Neuronal stem cell (in vitro differentiated cells): ENCODE results near the gene FRAS1.
"Not testable (repeated sequence)": the region's sequence is repeated elsewhere in the genome, so short reads cannot be mapped to it uniquely, and the experiment has no call there.

ENCODE experiments used
- DNase-seq: peaks from one replicate; pipeline ENCODE4 v3.0.0-alpha.2; 2013; ENCODE audit warnings: low spot score
- H2AFZ ChIP-seq: one replicate; pipeline ENCODE4 v1.6.1; 2013; ENCODE audit warnings: mild to moderate bottlenecking, low read length, inconsistent platforms
- H2AK5ac ChIP-seq: 2 replicates; pipeline ENCODE4 v1.6.1; 2013; ENCODE audit warnings: low read depth, mild to moderate bottlenecking, inconsistent platforms, low read length, moderate library complexity, mixed read lengths
- H2BK120ac ChIP-seq: 2 replicates; pipeline ENCODE4 v1.6.1; 2013; ENCODE audit warnings: low read depth, mild to moderate bottlenecking, inconsistent platforms, low read length, moderate library complexity, mixed read lengths
- H2BK12ac ChIP-seq: one replicate; pipeline ENCODE4 v1.6.1; 2013; ENCODE audit warnings: low read length, inconsistent platforms
- H2BK15ac ChIP-seq: 2 replicates; pipeline ENCODE4 v1.6.1; 2013; ENCODE audit warnings: mild to moderate bottlenecking, low read length, inconsistent platforms, mixed read lengths
- H2BK5ac ChIP-seq: one replicate; pipeline ENCODE4 v1.6.1; 2013; ENCODE audit warnings: inconsistent platforms, mild to moderate bottlenecking, low read length, moderate library complexity
- H3K14ac ChIP-seq: one replicate; pipeline ENCODE4 v1.6.1; 2013; ENCODE audit warnings: low read length, inconsistent platforms
- H3K18ac ChIP-seq: 2 replicates; pipeline ENCODE4 v1.6.1; 2013; ENCODE audit warnings: low read length, inconsistent platforms
- H3K23ac ChIP-seq: 2 replicates; pipeline ENCODE4 v1.6.1; 2013; ENCODE audit warnings: low read depth, mild to moderate bottlenecking, mixed read lengths, low read length, inconsistent platforms; ENCODE audit not compliant: poor library complexity
- H3K27ac ChIP-seq: replicated peaks from 3 replicates; pipeline ENCODE4 v1.5.1; 2013; ENCODE audit warnings: low read length, inconsistent platforms
- H3K27me3 ChIP-seq, 3 experiments: 2 replicates each; pipeline ENCODE4 v1.6.1; 2013; ENCODE audit warnings: low read length in 3 of 3, mild to moderate bottlenecking in 2 of 3, inconsistent platforms in 1 of 3, low read depth in 1 of 3, mixed read lengths in 1 of 3, moderate library complexity in 1 of 3; ENCODE audit not compliant: control insufficient read depth in 3 of 3, insufficient read depth in 3 of 3
- H3K36me3 ChIP-seq, 2 donors: replicated peaks in 1 of 2; 2 replicates each; pipeline ENCODE4 v1.6.1; 2013; ENCODE audit warnings: low read length in 2 of 2; ENCODE audit not compliant: control insufficient read depth in 2 of 2, insufficient read depth in 2 of 2
- H3K4ac ChIP-seq: 2 replicates; pipeline ENCODE4 v1.6.1; 2013; ENCODE audit warnings: inconsistent platforms, mild to moderate bottlenecking, low read length, moderate library complexity
- H3K4me1 ChIP-seq, 2 donors: 1 replicate in 1 of 2; 2 replicates in 1 of 2; pipeline ENCODE4 v1.6.1; 2013; ENCODE audit warnings: low read length in 2 of 2, low read depth in 1 of 2; ENCODE audit not compliant: control insufficient read depth in 2 of 2, insufficient read depth in 1 of 2
- H3K4me2 ChIP-seq: one replicate; pipeline ENCODE4 v1.6.1; 2013; ENCODE audit warnings: mild to moderate bottlenecking, low read length, inconsistent platforms; ENCODE audit not compliant: insufficient read depth, poor library complexity, severe bottlenecking
- H3K4me3 ChIP-seq, 2 donors: 2 replicates each; pipeline ENCODE4 v1.5.1; 2013; ENCODE audit warnings: low read length in 2 of 2, mild to moderate bottlenecking in 2 of 2, inconsistent platforms in 1 of 2, moderate library complexity in 1 of 2
- H3K79me1 ChIP-seq: one replicate; pipeline ENCODE4 v1.6.1; 2013; ENCODE audit warnings: low read depth, mild to moderate bottlenecking, inconsistent platforms, low read length, moderate library complexity
- H3K9ac ChIP-seq: one replicate; pipeline ENCODE4 v1.6.1; 2013; ENCODE audit warnings: mild to moderate bottlenecking, low read depth, low read length, inconsistent platforms; ENCODE audit not compliant: poor library complexity
- H3K9me3 ChIP-seq, 2 donors: replicated peaks in 1 of 2; 2 replicates each; pipeline versions ENCODE3 to v1.6.1; 2013; ENCODE audit warnings: low read length in 2 of 2, mild to moderate bottlenecking in 2 of 2, inconsistent platforms in 1 of 2, low read depth in 1 of 2, mixed read lengths in 1 of 2, moderate library complexity in 1 of 2; ENCODE audit not compliant: control insufficient read depth in 2 of 2, insufficient read depth in 1 of 2
- H4K8ac ChIP-seq: one replicate; pipeline ENCODE4 v1.6.1; 2013; ENCODE audit warnings: low read depth, mild to moderate bottlenecking, inconsistent platforms, low read length, moderate library complexity
- H4K91ac ChIP-seq: one replicate; pipeline ENCODE4 v1.6.1; 2013; ENCODE audit warnings: low read length, low read depth, mild to moderate bottlenecking, inconsistent platforms; ENCODE audit not compliant: poor library complexity
- WGBS, 2 donors: extraction: QIAGEN DNeasy Blood & Tissue Kit; methylation state at CpG; one replicate each; pipeline ENCODE4 v1.1.7; 2013; ENCODE audit warnings: missing lambda C conversion rate in 2 of 2, mixed read lengths in 1 of 2; ENCODE audit not compliant: insufficient read length in 2 of 2, insufficient replicate concordance in 1 of 2; ENCODE audit errors: extremely low coverage in 2 of 2; 5-methylcytosine and 5-hydroxymethylcytosine counted together

The FRAS1 gene

GRCh38 chr4:78467223-78467622, 410.1 kb downstream of the FRAS1 start:
- not testable (repeated sequence) for H2BK12ac ChIP-seq, H2AK5ac ChIP-seq, H3K9ac ChIP-seq, H3K27ac ChIP-seq, H3K79me1 ChIP-seq, H3K14ac ChIP-seq, H3K4me2 ChIP-seq, H2BK15ac ChIP-seq, DNase-seq, H2BK120ac ChIP-seq, H3K27me3 ChIP-seq, H3K4me1 ChIP-seq, H3K4me3 ChIP-seq, H4K8ac ChIP-seq, H3K23ac ChIP-seq, H4K91ac ChIP-seq, H2AFZ ChIP-seq, H3K9me3 ChIP-seq, H3K4ac ChIP-seq, H3K18ac ChIP-seq, H3K36me3 ChIP-seq, H2BK5ac ChIP-seq
- no CpG with 5 or more reads among the region's 1 CpG for WGBS, 2 donors

- no peak overlapping the region for H3K4me2 ChIP-seq
- no peak overlapping the region for H2BK12ac ChIP-seq
- H4K91ac ChIP-seq = no peak overlapping the region
- no peak overlapping the region for H3K4me3 ChIP-seq
- no peak overlapping the region for H3K27ac ChIP-seq
- peaks cover 0 to 9% of the 10 kb centered on the region in 2 donors for H3K36me3 ChIP-seq
- H3K4me1 ChIP-seq = no peaks in the 10 kb centered on the region
- H3K4ac ChIP-seq = no peak overlapping the region
- H2BK5ac ChIP-seq = no peak overlapping the region
- H4K8ac ChIP-seq = no peak overlapping the region
- H3K23ac ChIP-seq = no peak overlapping the region
- no peak overlapping the region for H3K18ac ChIP-seq
- H3K14ac ChIP-seq = no peak overlapping the region
- H2AK5ac ChIP-seq = no peak overlapping the region
- H3K9ac ChIP-seq = no peak overlapping the region
- DNase-seq = no peak
- H3K27me3 ChIP-seq = no peaks in the 10 kb centered on the region
- no peak overlapping the region for H2BK15ac ChIP-seq
- no peaks in the 10 kb centered on the region for H3K9me3 ChIP-seq
- WGBS, 2 donors = no CpG with 5 or more reads among the region's 3 CpGs
- H2AFZ ChIP-seq = no peak overlapping the region
- H2BK120ac ChIP-seq = no peak overlapping the region
- no peaks in the 10 kb centered on the region for H3K79me1 ChIP-seq
These were observed 411.1 kb downstream of the FRAS1 start for GRCh38 chr4:78468272-78468671.

- Histone ChIP-seq H3K4ac (no peak overlapping the region), H3K27ac (no peak overlapping the region), H2BK5ac (no peak overlapping the region), H2BK120ac (no peak overlapping the region), H3K18ac (no peak overlapping the region), H3K4me2 (no peak overlapping the region), H3K79me1 (no peaks in the 10 kb centered on the region), H3K36me3 (peaks cover 0 to 2% of the 10 kb centered on the region in 2 donors), H2BK12ac (no peak overlapping the region), H3K27me3 (no peaks in the 10 kb centered on the region), H3K4me3 (no peak overlapping the region), H4K91ac (no peak overlapping the region), H3K14ac (no peak overlapping the region), H3K4me1 (no peaks in the 10 kb centered on the region), H3K23ac (no peak overlapping the region), H3K9me3 (no peaks in the 10 kb centered on the region), H3K9ac (no peak overlapping the region), H2AFZ (no peak overlapping the region), H4K8ac (no peak overlapping the region), H2BK15ac (no peak overlapping the region), H2AK5ac (no peak overlapping the region)
- DNase-seq = no peak
- WGBS, 2 donors = no CpG with 5 or more reads among the region's 3 CpGs
These were observed 419.1 kb downstream of the FRAS1 start for GRCh38 chr4:78476108-78476704.

GRCh38 chr4:78477276-78477675, 420.2 kb downstream of the FRAS1 start:
- Histone ChIP-seq H3K14ac (no peak overlapping the region), H3K4me2 (no peak overlapping the region), H3K23ac (no peak overlapping the region), H3K4ac (no peak overlapping the region), H3K9me3 (no peaks in the 10 kb centered on the region), H2AFZ (no peak overlapping the region), H3K27ac (no peak overlapping the region), H3K79me1 (no peaks in the 10 kb centered on the region), H3K4me1 (no peaks in the 10 kb centered on the region), H2BK15ac (no peak overlapping the region), H3K36me3 (peaks cover 0 to 3% of the 10 kb centered on the region in 2 donors), H3K27me3 (no peaks in the 10 kb centered on the region), H3K18ac (no peak overlapping the region), H2BK5ac (no peak overlapping the region), H3K4me3 (no peak overlapping the region), H3K9ac (no peak overlapping the region), H2BK120ac (no peak overlapping the region), H4K8ac (no peak overlapping the region), H2AK5ac (no peak overlapping the region), H4K91ac (no peak overlapping the region), H2BK12ac (no peak overlapping the region)
- no CpG with 5 or more reads among the region's 1 CpG for WGBS, 2 donors
- DNase-seq = no peak
